Endothelial cell of umbilical vein (primary cell): ENCODE measurements around the gene PTPRO. TPM values are rescaled to one million over a fixed set of nuclear protein-coding genes. Genes with fewer than 3 reads are reported as not detected.

Experiments used
- BruUV-seq: library from RNA; stranded (reverse); fragments of 400-500 nt; replicated peaks from 2 replicates; lab custom pipeline; 2021; lab: Mats Ljungman, UMichigan
- CTCF ChIA-PET: fragments of 300-600, 350-600 bp; sonication (Branson Sonifier 250); formaldehyde crosslinking; loops from one replicate; lab custom pipeline; 2021; ENCODE audit warnings: antibody characterized with exemption, inconsistent platforms; lab: Charles Lee
- POLR2A ChIA-PET: fragments of 300-600, 350-600 bp; sonication (Branson Sonifier 250); formaldehyde crosslinking; loops from one replicate; lab custom pipeline; 2021; ENCODE audit warnings: antibody characterized with exemption, inconsistent platforms; lab: Charles Lee
- DNase-seq: peaks from one replicate; pipeline ENCODE4 v3.0.0-alpha.2; 2011; ENCODE audit warnings: low read depth, low spot score
- FAIRE-seq: peaks from 2 replicates; lab custom pipeline; 2011; peaks lifted over from hg19 to GRCh38; lab: Jason Lieb, UNC
- H2AFZ ChIP-seq: 2 replicates; pipeline ENCODE4 v1.6.0; 2012; ENCODE audit warnings: low read depth, low read length, control low read depth, inconsistent platforms
- H3K27ac ChIP-seq: 2 replicates; pipeline ENCODE4 v1.5.1; 2011; ENCODE audit warnings: low read depth, mild to moderate bottlenecking, control low read depth, low read length, moderate library complexity; ENCODE audit not compliant: insufficient read depth
- H3K27me3 ChIP-seq, 2 experiments: 2 replicates each; pipeline versions ENCODE4 v1.6.0 to v1.6.1; 2011; ENCODE audit warnings: low read length in 2 of 2, mixed read lengths in 1 of 2; ENCODE audit not compliant: control insufficient read depth in 2 of 2, insufficient read depth in 2 of 2
- H3K36me3 ChIP-seq, 2 experiments: 2 replicates in 1 of 2; 3 replicates in 1 of 2; pipeline ENCODE4 v1.5.1; 2011; ENCODE audit warnings: low read length in 2 of 2, mild to moderate bottlenecking in 1 of 2, moderate library complexity in 1 of 2; ENCODE audit not compliant: control insufficient read depth in 2 of 2, insufficient read depth in 2 of 2; ENCODE audit errors: extremely low read depth in 1 of 2
- H3K4me1 ChIP-seq: 3 replicates; pipeline ENCODE4 v1.5.1; 2011; ENCODE audit warnings: mild to moderate bottlenecking, low read length; ENCODE audit not compliant: control insufficient read depth, insufficient read depth; ENCODE audit errors: extremely low read depth
- H3K4me2 ChIP-seq: 2 replicates; pipeline ENCODE4 v1.6.1; 2011; ENCODE audit warnings: low read length, control low read depth, mixed read lengths; ENCODE audit not compliant: insufficient read depth
- H3K4me3 ChIP-seq, 3 experiments: fragments of 200-600 bp in 1 of 3; sonication (generic), shearing (Covaris generic) in 1 of 3; replicated peaks in 1 of 3; 2 replicates each; pipeline ENCODE4 v1.5.1; 2011 to 2016; ENCODE audit warnings: control low read depth in 3 of 3, low read length in 3 of 3, mild to moderate bottlenecking in 2 of 3, inconsistent platforms in 1 of 3, low read depth in 1 of 3, moderate library complexity in 1 of 3; ENCODE audit not compliant: insufficient read depth in 1 of 3
- H3K79me2 ChIP-seq: 2 replicates; pipeline ENCODE4 v1.6.0; 2012; ENCODE audit warnings: low read length, inconsistent platforms; ENCODE audit not compliant: control insufficient read depth, insufficient read depth
- H3K9ac ChIP-seq: replicated peaks from 2 replicates; pipeline ENCODE3; 2011; ENCODE audit warnings: low read length, control low read depth; ENCODE audit not compliant: insufficient read depth; ENCODE audit errors: extremely low read depth
- H3K9me1 ChIP-seq: replicated peaks from 3 replicates; pipeline ENCODE4 v1.6.0; 2011; ENCODE audit warnings: mild to moderate bottlenecking, low read length; ENCODE audit not compliant: control insufficient read depth, insufficient read depth; ENCODE audit errors: extremely low read depth
- H3K9me3 ChIP-seq: replicated peaks from 2 replicates; pipeline ENCODE4 v1.5.1; 2012; ENCODE audit warnings: low read length, inconsistent platforms; ENCODE audit not compliant: control insufficient read depth, insufficient read depth
- H4K20me1 ChIP-seq: replicated peaks from 2 replicates; pipeline ENCODE3; 2011; ENCODE audit warnings: mild to moderate bottlenecking, low read length; ENCODE audit not compliant: control insufficient read depth, insufficient read depth; ENCODE audit errors: extremely low read depth
- EZH2 ChIP-seq: IDR thresholded peaks from 2 replicates; pipeline ENCODE4 v1.6.1; 2012; ENCODE audit warnings: borderline replicate concordance, low read depth, mild to moderate bottlenecking, moderate library complexity, low read length, inconsistent platforms; ENCODE audit not compliant: severe bottlenecking
- FOS ChIP-seq: IDR thresholded peaks from 2 replicates; pipeline ENCODE4 v1.6.1; 2011; ENCODE audit warnings: mild to moderate bottlenecking, low read length, moderate library complexity, borderline replicate concordance; ENCODE audit not compliant: insufficient read depth
- GATA2 ChIP-seq: IDR thresholded peaks from 2 replicates; pipeline ENCODE4 v1.7.0; 2011; ENCODE audit warnings: low read depth, mild to moderate bottlenecking, moderate library complexity, mixed read lengths, low read length; ENCODE audit not compliant: insufficient read length, insufficient read depth
- JUN ChIP-seq: IDR thresholded peaks from 2 replicates; pipeline ENCODE4 v1.6.1; 2011; ENCODE audit warnings: borderline replicate concordance, low read depth; ENCODE audit not compliant: insufficient read length, insufficient read depth
- MYC ChIP-seq: IDR thresholded peaks from one replicate; pipeline ENCODE4 v1.6.1; 2011; ENCODE audit warnings: mild to moderate bottlenecking, low read depth, low read length
- POLR2A ChIP-seq: IDR thresholded peaks from 2 replicates; pipeline ENCODE4 v1.6.1; 2012; ENCODE audit warnings: low read depth, mild to moderate bottlenecking, control low read depth, low read length
- POLR2AphosphoS5 ChIP-seq: IDR thresholded peaks from 2 replicates; pipeline ENCODE4 v1.6.1; 2012; ENCODE audit warnings: low read depth, mild to moderate bottlenecking, control low read depth, low read length, moderate library complexity; ENCODE audit not compliant: insufficient read depth
- dilution Hi-C: fragments of 300-500 bp; cut with MboI; formaldehyde crosslinking; loops from one replicate; pipeline ENCODE4 v1.15.0; 2019; ENCODE audit warnings: low sequenced_read_pairs; ENCODE audit not compliant: extremely low pct_ligation_motif_present
- intact Hi-C: fragments of 100-400 bp; cut with micrococcal nuclease; formaldehyde crosslinking; loops from one replicate; pipeline ENCODE4 v1.10.0; 2022
- polyA plus RNA-seq, 4 experiments: library from polyadenylated mRNA; depleted of rRNA in 3 of 4; stranded (reverse) in 3 of 4; unstranded in 1 of 4; fragments of >200 nt; gene quantifications; 2 replicates each; pipeline versions ENCODE4 v1.2.1 to v1.2.3, GENCODE V29; 2011 to 2012; ENCODE audit warnings: missing spikeins in 1 of 4
- total RNA-seq: library from RNA; stranded (reverse); gene quantifications from 2 replicates; pipeline ENCODE4 v1.2.3, GENCODE V29; 2021
- TF ChIP-seq, protein P1 (sequence below), 2 donors: IDR thresholded peaks; 1 replicate in 1 of 2; 2 replicates in 1 of 2; pipeline ENCODE4 v1.5.1; 2011; ENCODE audit warnings: low read length in 2 of 2, mild to moderate bottlenecking in 2 of 2, moderate library complexity in 2 of 2, control low read depth in 1 of 2, inconsistent platforms in 1 of 2, low read depth in 1 of 2; ENCODE audit not compliant: insufficient read depth in 1 of 2; ENCODE audit errors: extremely low read depth in 1 of 2
- TF ChIP-seq, protein P2 (sequence below): IDR thresholded peaks from 2 replicates; pipeline ENCODE4 v1.6.1; 2011; ENCODE audit not compliant: insufficient read depth, insufficient read length

The PTPRO gene
- total and polyA plus RNA-seq, 2 donors (not counting 3 experiments of a cell fraction or from before 2014, with no cell fraction given): not detected

DNA sequence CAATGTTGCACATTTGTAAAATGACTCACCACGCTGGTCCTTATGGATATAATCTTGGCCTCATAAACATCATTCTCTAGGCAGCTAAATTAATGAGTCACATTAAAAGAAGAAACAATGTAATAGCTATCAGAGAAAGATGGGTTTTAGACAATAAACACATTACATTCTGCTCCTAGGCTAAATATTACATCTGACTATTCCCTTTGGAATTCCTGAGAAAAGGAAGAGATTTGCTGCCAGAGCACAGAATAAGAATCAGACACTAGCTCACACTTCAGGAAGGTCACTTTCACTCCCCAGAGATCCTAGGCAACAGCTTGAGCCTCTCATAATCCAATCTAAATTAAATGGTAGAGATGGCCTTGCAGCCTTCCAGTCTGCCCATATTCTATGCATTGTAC lies 218.2 kb downstream of the PTPRO start:
- Histone ChIP-seq H3K27ac (peak overlapping the region; percentile 64), H3K27me3 (no peaks in the 10 kb centered on the region), H3K4me1 (peaks cover 12% of the 10 kb centered on the region), H3K79me2 (no peaks in the 10 kb centered on the region), H2AFZ (no peak overlapping the region), H3K9me3 (no peaks in the 10 kb centered on the region), H4K20me1 (no peaks in the 10 kb centered on the region), H3K36me3 (no peaks in the 10 kb centered on the region), H3K4me2 (peak overlapping the region; percentile 19), H3K4me3 (no peak overlapping the region), H3K9me1 (no peaks in the 10 kb centered on the region), H3K9ac (no peak overlapping the region)
- no TSS peak for BruUV-seq
- dilution Hi-C loops (no loop called here), intact Hi-C loops (no loop called here)
- no peak for TF ChIP-seq EZH2
- TF ChIP-seq POLR2AphosphoS5: no peak
- peak; percentile 19 for TF ChIP-seq GATA2
- no peak for TF ChIP-seq POLR2A
- TF ChIP-seq FOS: peak; percentile 67
- TF ChIP-seq JUN: peak; percentile 72
- TF ChIP-seq, protein P1, sequence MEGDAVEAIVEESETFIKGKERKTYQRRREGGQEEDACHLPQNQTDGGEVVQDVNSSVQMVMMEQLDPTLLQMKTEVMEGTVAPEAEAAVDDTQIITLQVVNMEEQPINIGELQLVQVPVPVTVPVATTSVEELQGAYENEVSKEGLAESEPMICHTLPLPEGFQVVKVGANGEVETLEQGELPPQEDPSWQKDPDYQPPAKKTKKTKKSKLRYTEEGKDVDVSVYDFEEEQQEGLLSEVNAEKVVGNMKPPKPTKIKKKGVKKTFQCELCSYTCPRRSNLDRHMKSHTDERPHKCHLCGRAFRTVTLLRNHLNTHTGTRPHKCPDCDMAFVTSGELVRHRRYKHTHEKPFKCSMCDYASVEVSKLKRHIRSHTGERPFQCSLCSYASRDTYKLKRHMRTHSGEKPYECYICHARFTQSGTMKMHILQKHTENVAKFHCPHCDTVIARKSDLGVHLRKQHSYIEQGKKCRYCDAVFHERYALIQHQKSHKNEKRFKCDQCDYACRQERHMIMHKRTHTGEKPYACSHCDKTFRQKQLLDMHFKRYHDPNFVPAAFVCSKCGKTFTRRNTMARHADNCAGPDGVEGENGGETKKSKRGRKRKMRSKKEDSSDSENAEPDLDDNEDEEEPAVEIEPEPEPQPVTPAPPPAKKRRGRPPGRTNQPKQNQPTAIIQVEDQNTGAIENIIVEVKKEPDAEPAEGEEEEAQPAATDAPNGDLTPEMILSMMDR (IDR thresholded peaks at IDR 0.05; ENCODE audit: extremely low read depth in 1 of 2, insufficient read depth in 1 of 2, low read depth in 1 of 2, low read length in 2 of 2): no peak
- TF ChIP-seq, protein P2, sequence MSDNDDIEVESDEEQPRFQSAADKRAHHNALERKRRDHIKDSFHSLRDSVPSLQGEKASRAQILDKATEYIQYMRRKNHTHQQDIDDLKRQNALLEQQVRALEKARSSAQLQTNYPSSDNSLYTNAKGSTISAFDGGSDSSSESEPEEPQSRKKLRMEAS: no peak
- TF ChIP-seq MYC: no peak
- FAIRE-seq: peak; percentile 80
- ChIA-PET CTCF (interaction anchor here (1.1 to 2.6 kb wide), 4 partner anchors 8 to 44 kb away, joined by 3 to 15 read pairs (median 10); no protein-coding TSS in a partner anchor), POLR2A (no interaction called here)
- DNase-seq: peak; percentile 70
